PC-3 (cell line): ENCODE measurements around the gene CEP192. TPM values are rescaled to one million over a fixed set of nuclear protein-coding genes. Genes with fewer than 3 reads are reported as not detected.

Source experiments
- ATAC-seq: fragments of 200-7000 bp; cut with Tn5 transposase; 2 replicates; pipeline ENCODE4 v1.9.1; 2020; ENCODE audit warnings: mild to moderate bottlenecking, moderate library complexity
- BruUV-seq: library from RNA; stranded (reverse); fragments of 400-500 nt; replicated peaks from 2 replicates; lab custom pipeline; 2021; lab: Mats Ljungman, UMichigan
- CTCF ChIA-PET: fragments of 300-600 bp; sonication (Branson Sonifier 250); formaldehyde crosslinking; loops from one replicate; lab custom pipeline; 2022; ENCODE audit warnings: antibody characterized with exemption; lab: Charles Lee
- POLR2A ChIA-PET: fragments of 300-600 bp; sonication (Branson Sonifier 250); formaldehyde crosslinking; loops from one replicate; lab custom pipeline; 2022; ENCODE audit warnings: antibody characterized with exemption; ENCODE audit not compliant: unreplicated experiment; lab: Charles Lee
- DNase-seq: peaks from one replicate; pipeline ENCODE4 v3.0.0-alpha.2; 2015
- H2AFZ ChIP-seq: fragments of 300-600 bp; sonication (generic); 2 replicates; pipeline ENCODE4 v1.6.0; 2016; ENCODE audit warnings: antibody characterized with exemption, low read length
- H3F3A ChIP-seq: fragments of 300-600 bp; sonication (generic); one replicate; pipeline ENCODE4 v1.6.0; 2017; ENCODE audit warnings: antibody characterized with exemption, low read length, control low read depth, mild to moderate bottlenecking; ENCODE audit not compliant: unreplicated experiment
- H3K27ac ChIP-seq: fragments of 300-600 bp; sonication (generic); 2 replicates; pipeline ENCODE4 v1.5.1; 2016; ENCODE audit warnings: mild to moderate bottlenecking, low read length
- H3K27me3 ChIP-seq: fragments of 300-600 bp; sonication (generic); 2 replicates; pipeline ENCODE4 v1.6.1; 2016; ENCODE audit warnings: low read length, mixed read lengths
- H3K36me3 ChIP-seq: fragments of 300-600 bp; sonication (generic); 2 replicates; pipeline ENCODE4 v1.6.1; 2016; ENCODE audit warnings: low read depth, mixed run types, low read length, mixed read lengths
- H3K4me1 ChIP-seq: fragments of 300-600 bp; sonication (generic); 2 replicates; pipeline ENCODE4 v1.5.1; 2016; ENCODE audit warnings: low read length; ENCODE audit not compliant: insufficient read depth
- H3K4me2 ChIP-seq: fragments of 300-600 bp; sonication (generic); 2 replicates; pipeline ENCODE4 v1.6.0; 2016; ENCODE audit warnings: low read length
- H3K4me3 ChIP-seq: fragments of 300-600 bp; sonication (generic); 2 replicates; pipeline ENCODE4 v1.5.1; 2016; ENCODE audit warnings: mild to moderate bottlenecking, low read length, mixed read lengths
- H3K79me2 ChIP-seq: fragments of 300-600 bp; sonication (generic); 2 replicates; pipeline ENCODE4 v1.6.1; 2017; ENCODE audit warnings: low read length, mixed read lengths
- H3K9ac ChIP-seq: fragments of 300-600 bp; sonication (generic); 2 replicates; pipeline ENCODE4 v1.6.0; 2016; ENCODE audit warnings: mild to moderate bottlenecking, low read length
- H3K9me2 ChIP-seq: fragments of 300-600 bp; sonication (generic); replicated peaks from 2 replicates; pipeline ENCODE4 v1.6.1; 2016; ENCODE audit warnings: mixed run types, low read length, mixed read lengths
- H3K9me3 ChIP-seq: fragments of 300-600 bp; sonication (generic); 2 replicates; pipeline ENCODE4 v1.6.1; 2016; ENCODE audit warnings: low read length, mixed read lengths
- H4K20me1 ChIP-seq: fragments of 300-600 bp; sonication (generic); 2 replicates; pipeline ENCODE4 v1.6.1; 2016; ENCODE audit warnings: low read length, mixed read lengths
- EZH2 ChIP-seq: fragments of 300-600 bp; sonication (generic); IDR thresholded peaks from one replicate; pipeline ENCODE4 v1.6.1; 2017; ENCODE audit warnings: antibody characterized with exemption, mild to moderate bottlenecking, low read length; ENCODE audit not compliant: unreplicated experiment
- EZH2phosphoT487 ChIP-seq: fragments of 300-600 bp; sonication (generic); IDR thresholded peaks from 2 replicates; pipeline ENCODE4 v1.6.1; 2018; ENCODE audit warnings: mild to moderate bottlenecking, antibody characterized with exemption, low read length, borderline replicate concordance
- intact Hi-C: fragments of 100-400 bp; cut with micrococcal nuclease; formaldehyde crosslinking; loops from 2 replicates; pipeline ENCODE4 v1.9.0; 2023
- total RNA-seq: library from RNA; depleted of rRNA; stranded (reverse); fragments of >200 nt; gene quantifications from 2 replicates; pipeline ENCODE4 v1.2.3, GENCODE V29; 2014
- TF ChIP-seq, protein P1 (sequence below): fragments of 300-600 bp; sonication (generic); conservative IDR thresholded peaks from 2 replicates; pipeline ENCODE4 v1.5.1; 2017; ENCODE audit warnings: antibody characterized with exemption, low read depth, mild to moderate bottlenecking, low read length

The CEP192 gene
- total RNA-seq, 1 experiment from 2014 or later, result 32.6 TPM

DNA sequence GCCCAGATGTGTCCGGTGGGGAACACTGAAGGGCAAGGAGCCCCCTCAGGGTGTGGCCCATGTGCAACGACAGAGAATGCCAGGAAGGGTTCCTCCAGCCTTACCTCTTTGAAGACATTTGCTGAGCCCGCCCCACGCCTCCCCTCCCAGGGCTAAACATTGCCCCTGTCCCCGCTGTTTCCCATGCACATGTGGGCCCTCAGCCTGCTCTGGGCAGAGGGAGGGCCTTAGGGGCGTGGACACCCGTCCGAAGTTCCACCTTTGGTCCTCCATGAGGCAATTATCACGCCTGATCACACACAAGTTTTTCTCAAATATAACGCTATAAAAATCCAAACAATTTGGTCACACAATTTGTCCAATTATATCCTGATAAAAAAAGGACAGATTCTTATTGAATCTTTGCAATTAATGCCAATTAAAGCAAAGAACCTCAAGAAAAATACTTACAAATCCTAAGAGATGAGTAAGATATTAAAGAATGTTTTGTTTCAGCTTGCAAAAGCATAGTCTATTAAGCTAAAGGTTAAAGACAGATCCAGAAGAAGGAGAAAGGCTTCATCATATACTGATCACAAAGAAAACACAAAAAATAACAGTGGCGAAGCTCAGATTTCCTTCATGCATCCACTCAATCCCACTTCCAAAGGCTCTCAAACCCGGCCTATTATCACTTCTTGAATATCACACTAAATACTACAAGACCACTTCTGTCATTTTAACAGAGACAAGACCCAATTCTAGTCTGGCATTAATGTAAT, 172.2 kb downstream of the CEP192 start:
- Histone ChIP-seq H3K9me3 (peaks cover under 1% of the 10 kb centered on the region; the same call in 1 of the 2 replicates), H3K4me2 (no peak overlapping the region), H2AFZ (no peak overlapping the region), H3F3A (no peaks in the 10 kb centered on the region), H3K36me3 (no peaks in the 10 kb centered on the region), H3K9me2 (no peaks in the 10 kb centered on the region), H3K27me3 (no peaks in the 10 kb centered on the region), H3K9ac (no peak overlapping the region), H4K20me1 (no peaks in the 10 kb centered on the region), H3K4me3 (no peak overlapping the region), H3K4me1 (no peaks in the 10 kb centered on the region), H3K27ac (no peak overlapping the region), H3K79me2 (no peaks in the 10 kb centered on the region)
- POLR2A ChIA-PET, result no interaction called here
- no TSS peak for BruUV-seq
- ATAC-seq (no peak), DNase-seq (no peak)
- TF ChIP-seq, protein P1, sequence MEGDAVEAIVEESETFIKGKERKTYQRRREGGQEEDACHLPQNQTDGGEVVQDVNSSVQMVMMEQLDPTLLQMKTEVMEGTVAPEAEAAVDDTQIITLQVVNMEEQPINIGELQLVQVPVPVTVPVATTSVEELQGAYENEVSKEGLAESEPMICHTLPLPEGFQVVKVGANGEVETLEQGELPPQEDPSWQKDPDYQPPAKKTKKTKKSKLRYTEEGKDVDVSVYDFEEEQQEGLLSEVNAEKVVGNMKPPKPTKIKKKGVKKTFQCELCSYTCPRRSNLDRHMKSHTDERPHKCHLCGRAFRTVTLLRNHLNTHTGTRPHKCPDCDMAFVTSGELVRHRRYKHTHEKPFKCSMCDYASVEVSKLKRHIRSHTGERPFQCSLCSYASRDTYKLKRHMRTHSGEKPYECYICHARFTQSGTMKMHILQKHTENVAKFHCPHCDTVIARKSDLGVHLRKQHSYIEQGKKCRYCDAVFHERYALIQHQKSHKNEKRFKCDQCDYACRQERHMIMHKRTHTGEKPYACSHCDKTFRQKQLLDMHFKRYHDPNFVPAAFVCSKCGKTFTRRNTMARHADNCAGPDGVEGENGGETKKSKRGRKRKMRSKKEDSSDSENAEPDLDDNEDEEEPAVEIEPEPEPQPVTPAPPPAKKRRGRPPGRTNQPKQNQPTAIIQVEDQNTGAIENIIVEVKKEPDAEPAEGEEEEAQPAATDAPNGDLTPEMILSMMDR, result no peak
- TF ChIP-seq EZH2phosphoT487, result no peak
- no peak for TF ChIP-seq EZH2
- intact Hi-C loops, result no loop called here
- CTCF ChIA-PET, result interaction anchor here (0.7 kb wide), 1 partner anchor 563 kb away, joined by 3 read pairs; no protein-coding TSS in a partner anchor

DNA sequence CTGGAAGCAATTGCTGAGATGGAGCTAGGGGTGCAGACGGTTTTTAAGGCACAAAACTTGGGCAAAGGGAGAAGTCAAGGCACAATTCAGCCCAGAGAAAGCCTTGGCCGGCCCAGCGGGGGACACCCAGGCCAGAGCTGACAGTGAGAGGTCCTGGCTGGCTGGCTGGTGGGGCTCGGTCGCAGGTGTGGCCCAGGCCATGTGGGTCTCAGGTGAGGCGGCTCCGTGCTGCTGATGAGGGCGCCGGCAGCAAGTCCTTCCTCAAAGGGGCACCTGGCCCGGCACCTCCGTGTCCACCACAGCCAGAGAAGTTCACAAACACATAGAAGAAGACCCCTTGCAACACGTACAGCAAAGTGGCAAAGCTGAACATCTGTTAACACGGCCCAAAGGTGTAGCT, 173.2 kb downstream of the CEP192 start:
- no peak overlapping the region for H2AFZ ChIP-seq
- H3K9ac ChIP-seq, result no peak overlapping the region
- TF ChIP-seq EZH2 (no peak), EZH2phosphoT487 (no peak)
- TF ChIP-seq, protein P1, result no peak
- no peaks in the 10 kb centered on the region for H4K20me1 ChIP-seq
- no peaks in the 10 kb centered on the region for H3K4me1 ChIP-seq
- H3K27ac ChIP-seq, result no peak overlapping the region
- DNase-seq (no peak), ATAC-seq (no peak)
- H3K4me2 ChIP-seq, result no peak overlapping the region
- H3K9me3 ChIP-seq, result no peaks in the 10 kb centered on the region
- no peaks in the 10 kb centered on the region for H3K79me2 ChIP-seq
- H3K9me2 ChIP-seq, result no peaks in the 10 kb centered on the region
- BruUV-seq, result no TSS peak
- intact Hi-C loops, result no loop called here
- ChIA-PET CTCF (no interaction called here), POLR2A (no interaction called here)
- peaks cover 5% of the 10 kb centered on the region; the same call in 1 of the 2 replicates for H3K27me3 ChIP-seq
- no peaks in the 10 kb centered on the region for H3F3A ChIP-seq
- no peak overlapping the region for H3K4me3 ChIP-seq
- H3K36me3 ChIP-seq, result no peaks in the 10 kb centered on the region
